BJ (cell line): ENCODE data around the gene NAALADL2. TPM values are rescaled to one million over a fixed set of nuclear protein-coding genes. Genes with fewer than 3 reads are reported as not detected.

Source experiments
- CTCF ChIA-PET: fragments of 350-600 bp; formaldehyde crosslinking; extraction: SDS; loops from one replicate; lab custom pipeline; 2021; ENCODE audit warnings: antibody characterized with exemption, inconsistent platforms; lab: Yijun Ruan, JAX
- POLR2A ChIA-PET: fragments of 300-600 bp; sonication (Branson Sonifier 250); formaldehyde crosslinking; extraction: SDS; loops from one replicate; lab custom pipeline; 2021; ENCODE audit warnings: antibody characterized with exemption; lab: Charles Lee
- DNase-seq: peaks from one replicate; pipeline ENCODE4 v3.0.0-alpha.2; 2011; ENCODE audit warnings: low read depth
- H3K27me3 ChIP-seq: 2 replicates; pipeline ENCODE4 v1.6.0; 2011; ENCODE audit warnings: low read length; ENCODE audit not compliant: control insufficient read depth, insufficient read depth
- H3K36me3 ChIP-seq: 2 replicates; pipeline ENCODE4 v1.5.1; 2011; ENCODE audit warnings: low read length; ENCODE audit not compliant: control insufficient read depth, insufficient read depth
- H3K4me3 ChIP-seq: 2 replicates; pipeline ENCODE4 v1.5.1; 2011; ENCODE audit warnings: low read depth, mild to moderate bottlenecking, control low read depth, low read length
- polyA plus RNA-seq: library from polyadenylated mRNA; depleted of rRNA; stranded (reverse); fragments of >200 nt; gene quantifications from 2 replicates; pipeline ENCODE4 v1.2.3, GENCODE V29; 2011
- TF ChIP-seq, protein P1 (sequence below): IDR thresholded peaks from 2 replicates; pipeline ENCODE4 v1.5.1; 2011; ENCODE audit warnings: low read depth, mild to moderate bottlenecking, control low read depth, inconsistent platforms, low read length, moderate library complexity; ENCODE audit not compliant: insufficient read depth

NAALADL2 gene
- polyA plus RNA-seq, 1 experiment, result 3.6 TPM

- Histone ChIP-seq H3K36me3 (no peaks in the 10 kb centered on the region), H3K27me3 (no peaks in the 10 kb centered on the region), H3K4me3 (no peak overlapping the region)
- TF ChIP-seq, protein P1, sequence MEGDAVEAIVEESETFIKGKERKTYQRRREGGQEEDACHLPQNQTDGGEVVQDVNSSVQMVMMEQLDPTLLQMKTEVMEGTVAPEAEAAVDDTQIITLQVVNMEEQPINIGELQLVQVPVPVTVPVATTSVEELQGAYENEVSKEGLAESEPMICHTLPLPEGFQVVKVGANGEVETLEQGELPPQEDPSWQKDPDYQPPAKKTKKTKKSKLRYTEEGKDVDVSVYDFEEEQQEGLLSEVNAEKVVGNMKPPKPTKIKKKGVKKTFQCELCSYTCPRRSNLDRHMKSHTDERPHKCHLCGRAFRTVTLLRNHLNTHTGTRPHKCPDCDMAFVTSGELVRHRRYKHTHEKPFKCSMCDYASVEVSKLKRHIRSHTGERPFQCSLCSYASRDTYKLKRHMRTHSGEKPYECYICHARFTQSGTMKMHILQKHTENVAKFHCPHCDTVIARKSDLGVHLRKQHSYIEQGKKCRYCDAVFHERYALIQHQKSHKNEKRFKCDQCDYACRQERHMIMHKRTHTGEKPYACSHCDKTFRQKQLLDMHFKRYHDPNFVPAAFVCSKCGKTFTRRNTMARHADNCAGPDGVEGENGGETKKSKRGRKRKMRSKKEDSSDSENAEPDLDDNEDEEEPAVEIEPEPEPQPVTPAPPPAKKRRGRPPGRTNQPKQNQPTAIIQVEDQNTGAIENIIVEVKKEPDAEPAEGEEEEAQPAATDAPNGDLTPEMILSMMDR, result no peak
- DNase-seq, result no peak
- CTCF ChIA-PET, result no interaction called here
- POLR2A ChIA-PET, result no interaction called here
Measured at GRCh38 chr3:174940151-174940550, 81.0 kb downstream of the NAALADL2 start.

DNA sequence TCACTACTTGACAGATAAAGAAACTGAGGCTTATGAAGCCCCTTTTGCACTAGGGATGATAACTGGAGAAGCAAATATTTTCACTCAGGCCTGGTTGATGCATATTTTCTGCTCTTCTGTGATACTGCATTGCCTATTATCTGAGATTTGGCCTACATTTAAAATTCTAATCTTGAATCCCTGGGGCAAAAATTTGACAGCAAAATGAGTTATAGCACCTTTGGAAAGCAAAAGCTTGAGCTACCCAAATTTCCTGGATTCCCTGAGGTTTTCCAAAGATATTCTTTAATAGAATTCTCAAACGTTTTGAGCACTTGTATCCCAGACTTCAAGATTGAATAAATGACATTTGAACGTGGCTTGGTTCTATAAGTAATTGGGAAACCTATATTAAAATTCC, 86.1 kb downstream of the NAALADL2 start:
- Histone ChIP-seq H3K27me3 (no peaks in the 10 kb centered on the region), H3K4me3 (no peak overlapping the region), H3K36me3 (no peaks in the 10 kb centered on the region)
- TF ChIP-seq, protein P1, result no peak
- DNase-seq, result no peak
- POLR2A ChIA-PET, result no interaction called here
- CTCF ChIA-PET, result interaction anchor here (0.9 kb wide), 1 partner anchor 10 kb away, joined by 3 read pairs; no protein-coding TSS in a partner anchor

GRCh38 chr3:174945951-174946350, 86.8 kb downstream of the NAALADL2 start:
- Histone ChIP-seq H3K27me3 (no peaks in the 10 kb centered on the region), H3K36me3 (no peaks in the 10 kb centered on the region), H3K4me3 (no peak overlapping the region)
- ChIA-PET CTCF (no interaction called here), POLR2A (interaction anchor here (0.7 kb wide), 1 partner anchor 619 kb away, joined by 12 read pairs; no protein-coding TSS in a partner anchor)
- TF ChIP-seq, protein P1, result no peak
- no peak for DNase-seq

- CTCF ChIA-PET, result no interaction called here
- TF ChIP-seq, protein P1, result no peak
- POLR2A ChIA-PET, result no interaction called here
- H3K27me3 ChIP-seq, result no peaks in the 10 kb centered on the region
- no peak overlapping the region for H3K4me3 ChIP-seq
- H3K36me3 ChIP-seq, result no peaks in the 10 kb centered on the region
- DNase-seq, result peak; percentile 90
Measured at GRCh38 chr3:174949523-174949922, 90.4 kb downstream of the NAALADL2 start.

GRCh38 chr3:174951034-174951433, 91.9 kb downstream of the NAALADL2 start:
- DNase-seq, result no peak
- POLR2A ChIA-PET, result no interaction called here

More at GRCh38 chr3:174951034-174951433, 91.9 kb downstream of the NAALADL2 start:
- CTCF ChIA-PET, result no interaction called here
- H3K4me3 ChIP-seq, result no peak overlapping the region
- H3K27me3 ChIP-seq, result no peaks in the 10 kb centered on the region
- H3K36me3 ChIP-seq, result no peaks in the 10 kb centered on the region
- TF ChIP-seq, protein P1, result no peak
